GM19238 (cell line): ENCODE results near the gene HS6ST1.

Source experiments
- DNase-seq: peaks from one replicate; pipeline ENCODE4 v3.0.0; 2011; ENCODE audit warnings: low spot score; ENCODE audit not compliant: insufficient read length

Gene HS6ST1

GRCh38 chr2:128318776-128319464 lies at the start of gene HS6ST1:
Gene HS6ST1, minus strand, starts transcription at chr2:128318868. Its CDS starts 305 bp downstream, at chr2:128318563.
- peak; percentile 86 for DNase-seq

GRCh38 chr2:128367601-128368359 lies 49.1 kb upstream of the HS6ST1 start:
- no peak for DNase-seq

- DNase-seq: no peak
Observed at GRCh38 chr2:128366713-128367511, 48.2 kb upstream of the HS6ST1 start.

DNA sequence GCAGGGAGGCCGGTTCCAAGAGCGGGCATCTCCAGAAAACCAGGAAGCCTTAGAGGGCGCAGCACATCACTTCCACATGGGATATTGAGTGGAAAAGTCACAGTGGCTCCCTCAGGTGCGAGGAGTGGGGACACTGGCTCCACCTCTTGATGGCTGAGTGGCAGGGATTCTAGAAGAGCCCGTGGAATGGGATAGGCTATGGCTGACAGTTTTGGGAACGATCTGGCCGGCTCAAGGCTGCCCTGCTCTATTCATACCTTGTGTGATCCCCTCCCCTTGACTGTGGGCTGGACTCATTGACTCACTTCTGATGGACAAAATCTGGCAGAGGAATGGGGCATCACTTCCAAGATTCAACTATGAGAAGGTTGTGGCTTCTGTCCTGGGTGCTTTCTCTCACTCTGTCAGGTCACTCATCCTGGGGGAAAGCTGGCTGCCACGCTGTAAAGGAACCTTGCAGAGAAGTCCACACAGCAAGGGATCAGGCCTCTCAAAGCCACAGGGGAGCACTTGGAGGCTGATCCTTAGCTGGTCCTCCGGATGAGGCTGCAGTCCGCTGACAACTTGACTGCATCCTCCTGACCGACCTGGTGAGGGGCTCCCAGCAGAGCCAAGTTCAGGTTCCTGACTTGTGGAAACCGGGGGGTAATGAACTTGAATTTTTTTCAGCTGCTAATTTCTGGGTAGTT lies 46.7 kb upstream of the HS6ST1 start:
- DNase-seq: no peak

DNA sequence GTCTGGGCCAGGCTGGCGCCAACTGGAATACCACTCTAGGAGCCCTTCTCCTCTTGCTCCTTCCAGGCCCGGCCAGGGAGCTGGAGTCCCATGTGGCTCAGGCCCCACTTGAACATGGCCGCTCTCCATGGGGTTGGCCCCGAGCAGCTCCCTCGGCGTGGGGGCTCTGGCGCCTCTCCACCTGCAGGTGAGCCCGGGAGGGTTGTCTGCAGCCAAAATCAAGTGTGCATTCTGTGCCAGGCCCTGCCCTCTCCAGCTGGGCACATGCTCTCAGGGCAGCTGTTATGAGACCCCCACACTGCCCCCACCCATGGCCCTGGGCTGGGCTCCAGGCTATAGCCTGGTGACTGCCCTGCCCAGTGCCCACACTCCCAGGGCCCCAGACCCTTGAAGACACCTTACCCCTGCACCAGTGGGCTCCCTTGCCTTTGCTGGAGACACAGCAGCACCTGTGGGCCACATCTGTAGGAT lies 45.8 kb upstream of the HS6ST1 start:
- DNase-seq: no peak

- no peak for DNase-seq
Observed at GRCh38 chr2:128363934-128364361, 45.3 kb upstream of the HS6ST1 start.

- DNase-seq: no peak
Observed at GRCh38 chr2:128362889-128363228, 44.2 kb upstream of the HS6ST1 start.

- DNase-seq: no peak
Observed at GRCh38 chr2:128362176-128362888, 43.7 kb upstream of the HS6ST1 start.

DNA sequence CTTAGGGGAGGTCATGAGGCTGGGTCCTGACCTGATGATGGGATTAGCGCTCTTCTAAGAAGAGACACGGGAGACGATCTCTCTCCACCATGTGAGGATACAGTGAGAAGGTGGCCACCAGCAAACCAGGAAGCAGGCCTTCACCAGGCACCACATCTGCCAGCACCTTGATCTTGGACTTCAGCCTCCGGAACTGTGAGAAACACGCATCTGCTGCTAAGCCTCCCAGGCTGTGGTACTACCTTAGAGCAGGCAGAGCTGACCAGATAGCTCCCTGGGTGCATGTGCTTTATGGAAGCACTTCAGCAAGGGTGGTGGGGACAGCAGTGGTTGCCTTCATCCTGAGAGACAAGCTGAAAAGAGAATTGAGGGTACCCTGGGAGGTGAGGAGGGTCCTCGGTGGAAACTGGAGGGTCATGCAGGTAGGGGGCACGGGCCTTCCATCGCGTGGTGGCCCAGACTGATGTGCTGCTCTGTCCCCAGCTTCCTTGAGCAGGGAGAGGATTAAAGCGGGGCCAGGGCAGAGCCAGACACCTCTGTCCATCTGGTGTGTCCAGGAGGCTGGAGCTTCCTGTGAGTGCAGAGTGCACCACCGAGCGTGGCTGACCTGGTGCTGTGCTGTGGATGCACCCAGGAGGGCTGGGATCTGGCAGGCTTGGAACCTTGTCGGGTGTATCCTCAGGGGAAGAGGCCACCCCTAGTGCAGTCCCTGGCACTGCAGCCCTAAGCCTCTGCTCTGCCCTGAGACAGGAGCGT lies 42.9 kb upstream of the HS6ST1 start:
- DNase-seq: no peak

GRCh38 chr2:128360711-128361110 lies 42.0 kb upstream of the HS6ST1 start:
- DNase-seq: no peak

GRCh38 chr2:128359841-128360240 lies 41.2 kb upstream of the HS6ST1 start:
- no peak for DNase-seq

- no peak for DNase-seq
Observed at GRCh38 chr2:128358941-128359731, 40.5 kb upstream of the HS6ST1 start.

GRCh38 chr2:128357506-128358370 lies 39.1 kb upstream of the HS6ST1 start:
- no peak for DNase-seq

GRCh38 chr2:128356127-128356526 lies 37.5 kb upstream of the HS6ST1 start:
- DNase-seq: no peak

- DNase-seq: no peak
Observed at GRCh38 chr2:128354726-128355470, 36.2 kb upstream of the HS6ST1 start.

DNA sequence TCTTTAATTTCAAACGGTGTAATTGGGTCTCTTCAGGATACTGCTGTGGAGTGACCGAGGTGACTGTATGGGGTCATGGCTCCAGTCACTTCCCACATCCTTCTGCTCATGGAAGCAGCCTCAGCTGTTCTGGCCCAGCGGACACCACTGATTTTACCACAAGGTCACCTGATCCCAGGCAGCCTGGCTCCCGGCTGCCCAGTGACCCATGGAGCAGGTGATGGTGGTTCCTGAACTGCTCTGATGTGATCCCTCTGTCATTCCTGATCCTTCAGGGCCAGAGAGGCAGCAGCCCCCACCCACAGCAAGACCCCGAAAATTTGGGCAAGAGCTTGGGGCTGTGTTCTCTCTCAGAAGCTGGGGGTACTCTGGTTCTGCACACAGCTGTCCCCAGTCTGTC lies 35.5 kb upstream of the HS6ST1 start:
- no peak for DNase-seq

- DNase-seq: no peak
Observed at GRCh38 chr2:128350736-128351135, 32.1 kb upstream of the HS6ST1 start.

- DNase-seq: no peak
Observed at GRCh38 chr2:128348701-128349100, 30.0 kb upstream of the HS6ST1 start.
